SW480 (cell line): ENCODE measurements around the gene CDC42EP4.

Experiments
- DNase-seq: peaks from one replicate; pipeline ENCODE4 v3.0.0-alpha.2; 2016; ENCODE audit warnings: low spot score

Gene CDC42EP4

GRCh38 chr17:73250851-73251640, 60.8 kb downstream of the CDC42EP4 start:
- DNase-seq: no peak

- DNase-seq: no peak
These were observed 62.1 kb downstream of the CDC42EP4 start for GRCh38 chr17:73249700-73250099.

- DNase-seq: no peak
These were observed 63.3 kb downstream of the CDC42EP4 start for GRCh38 chr17:73248532-73248931.

GRCh38 chr17:73247726-73248125, 64.1 kb downstream of the CDC42EP4 start:
- DNase-seq: no peak

GRCh38 chr17:73240561-73240960, 71.2 kb downstream of the CDC42EP4 start:
- DNase-seq: no peak

GRCh38 chr17:73237714-73238113, 74.1 kb downstream of the CDC42EP4 start:
- DNase-seq: no peak

- DNase-seq: no peak
These were observed 77.1 kb downstream of the CDC42EP4 start for GRCh38 chr17:73234736-73235135.
